Mammary epithelial cell (primary cell): ENCODE data around the gene GBX1.

ENCODE experiments used
- EZH2 ChIP-seq: IDR thresholded peaks from 2 replicates; pipeline ENCODE4 v1.6.1; 2012; ENCODE audit warnings: low read length, inconsistent platforms, borderline replicate concordance
- TF ChIP-seq, protein P1 (sequence below), 2 donors: IDR thresholded peaks in 1 of 2; conservative IDR thresholded peaks in 1 of 2; 2 replicates each; pipeline ENCODE4 v1.5.1; 2011 to 2012; ENCODE audit warnings: inconsistent platforms in 2 of 2, low read length in 2 of 2, mild to moderate bottlenecking in 2 of 2, control low read depth in 1 of 2, low read depth in 1 of 2; ENCODE audit not compliant: insufficient read depth in 1 of 2; ENCODE audit errors: extremely low read depth in 1 of 2

DNA sequence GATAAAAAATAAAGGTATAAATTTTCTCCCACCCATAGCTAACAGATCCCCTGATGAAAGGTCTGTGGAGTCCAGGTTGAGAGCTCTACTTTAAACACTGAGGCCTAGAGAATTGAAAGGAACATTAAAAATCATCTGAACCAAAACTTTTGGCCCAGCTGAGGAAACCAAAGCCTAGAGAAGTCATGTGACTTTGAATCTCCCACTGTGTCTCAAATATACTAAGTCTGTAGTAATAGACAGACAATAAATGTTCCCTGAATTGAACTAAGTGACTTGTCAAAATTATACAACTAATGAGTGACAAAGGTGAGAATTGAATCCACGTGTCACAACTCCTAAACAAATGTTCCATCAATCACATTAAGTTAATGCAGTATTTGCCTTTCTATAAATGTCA lies 5.7 kb downstream of the GBX1 start:
- TF ChIP-seq, protein P1, sequence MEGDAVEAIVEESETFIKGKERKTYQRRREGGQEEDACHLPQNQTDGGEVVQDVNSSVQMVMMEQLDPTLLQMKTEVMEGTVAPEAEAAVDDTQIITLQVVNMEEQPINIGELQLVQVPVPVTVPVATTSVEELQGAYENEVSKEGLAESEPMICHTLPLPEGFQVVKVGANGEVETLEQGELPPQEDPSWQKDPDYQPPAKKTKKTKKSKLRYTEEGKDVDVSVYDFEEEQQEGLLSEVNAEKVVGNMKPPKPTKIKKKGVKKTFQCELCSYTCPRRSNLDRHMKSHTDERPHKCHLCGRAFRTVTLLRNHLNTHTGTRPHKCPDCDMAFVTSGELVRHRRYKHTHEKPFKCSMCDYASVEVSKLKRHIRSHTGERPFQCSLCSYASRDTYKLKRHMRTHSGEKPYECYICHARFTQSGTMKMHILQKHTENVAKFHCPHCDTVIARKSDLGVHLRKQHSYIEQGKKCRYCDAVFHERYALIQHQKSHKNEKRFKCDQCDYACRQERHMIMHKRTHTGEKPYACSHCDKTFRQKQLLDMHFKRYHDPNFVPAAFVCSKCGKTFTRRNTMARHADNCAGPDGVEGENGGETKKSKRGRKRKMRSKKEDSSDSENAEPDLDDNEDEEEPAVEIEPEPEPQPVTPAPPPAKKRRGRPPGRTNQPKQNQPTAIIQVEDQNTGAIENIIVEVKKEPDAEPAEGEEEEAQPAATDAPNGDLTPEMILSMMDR (conservative IDR thresholded peaks at IDR 0.05 in 1 of 2, IDR thresholded peaks at IDR 0.05 in 1 of 2; ENCODE audit: extremely low read depth in 1 of 2, insufficient read depth in 1 of 2, low read depth in 1 of 2, low read length in 2 of 2), result no peak
- no peak for TF ChIP-seq EZH2
